NK-92 (cell line): ENCODE results near the gene AKAP8.
"Not testable (repeated sequence)": the region's sequence is repeated elsewhere in the genome, so short reads cannot be mapped to it uniquely, and the experiment has no call there.

Experiments used
- DNase-seq: peaks from one replicate; lab custom pipeline; 2025; ENCODE audit not compliant: unreplicated experiment; lab: John Stamatoyannopoulos, UW

AKAP8 gene

GRCh38 chr19:15335992-15336391 is 43.6 kb downstream of the AKAP8 start:
- not testable (repeated sequence) for DNase-seq

- no peak for DNase-seq
Observed at GRCh38 chr19:15332311-15332996, 47.1 kb downstream of the AKAP8 start, which contains the start of gene BRD4. TSS of gene BRD4 (minus strand) at chr19:15332539. CDS start at chr19:15273099, 59,440 bp downstream.

- DNase-seq, result no peak
Observed at GRCh38 chr19:15331419-15332310, 47.9 kb downstream of the AKAP8 start.

DNA sequence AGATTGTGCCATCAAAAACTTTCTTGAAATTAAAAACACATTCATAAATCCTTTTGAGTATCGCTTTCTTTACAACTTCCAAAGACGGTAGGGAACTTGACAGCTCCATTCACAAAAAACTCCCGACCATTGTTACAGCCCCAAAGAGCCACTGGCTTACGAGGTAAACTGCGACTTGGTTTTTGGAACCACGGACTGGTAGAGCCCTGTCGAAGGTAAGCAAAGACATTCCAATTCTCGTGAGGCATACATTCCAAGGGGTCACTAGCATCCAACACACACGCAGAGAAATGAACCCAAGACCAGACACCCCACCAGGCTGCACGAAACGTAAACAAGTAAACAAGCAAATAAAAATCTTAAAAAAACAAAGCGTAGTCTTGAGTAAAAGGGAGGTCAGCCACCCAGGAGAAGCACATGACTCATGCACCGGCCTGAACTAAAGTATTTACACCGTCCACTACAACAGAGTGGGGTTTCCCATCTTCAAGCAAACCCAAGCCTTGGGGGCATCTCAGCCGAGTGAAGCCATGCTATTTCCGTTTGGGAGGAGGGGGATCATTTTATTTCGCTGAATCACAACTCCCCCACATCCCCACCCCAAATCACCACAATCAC is 48.7 kb downstream of the AKAP8 start:
- DNase-seq, result no peak

DNA sequence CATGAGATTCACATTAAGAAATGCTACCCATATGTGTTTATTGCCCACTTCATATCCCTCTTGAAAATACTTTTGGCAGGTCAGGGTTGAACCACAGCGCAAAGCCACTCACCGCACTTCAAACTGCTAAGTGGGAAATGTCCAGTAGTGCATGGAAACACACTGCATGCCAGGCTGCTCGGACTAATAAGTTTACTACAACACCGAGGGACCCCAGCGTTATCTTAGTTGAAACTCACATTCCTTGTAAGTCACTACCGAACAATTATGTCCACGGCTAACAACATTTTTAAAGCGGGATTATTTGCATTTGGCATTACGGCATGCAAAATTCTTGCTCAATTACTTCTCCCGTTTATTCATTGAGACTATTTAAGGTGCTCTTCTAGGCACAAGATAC is 51.3 kb downstream of the AKAP8 start:
- DNase-seq, result no peak

DNA sequence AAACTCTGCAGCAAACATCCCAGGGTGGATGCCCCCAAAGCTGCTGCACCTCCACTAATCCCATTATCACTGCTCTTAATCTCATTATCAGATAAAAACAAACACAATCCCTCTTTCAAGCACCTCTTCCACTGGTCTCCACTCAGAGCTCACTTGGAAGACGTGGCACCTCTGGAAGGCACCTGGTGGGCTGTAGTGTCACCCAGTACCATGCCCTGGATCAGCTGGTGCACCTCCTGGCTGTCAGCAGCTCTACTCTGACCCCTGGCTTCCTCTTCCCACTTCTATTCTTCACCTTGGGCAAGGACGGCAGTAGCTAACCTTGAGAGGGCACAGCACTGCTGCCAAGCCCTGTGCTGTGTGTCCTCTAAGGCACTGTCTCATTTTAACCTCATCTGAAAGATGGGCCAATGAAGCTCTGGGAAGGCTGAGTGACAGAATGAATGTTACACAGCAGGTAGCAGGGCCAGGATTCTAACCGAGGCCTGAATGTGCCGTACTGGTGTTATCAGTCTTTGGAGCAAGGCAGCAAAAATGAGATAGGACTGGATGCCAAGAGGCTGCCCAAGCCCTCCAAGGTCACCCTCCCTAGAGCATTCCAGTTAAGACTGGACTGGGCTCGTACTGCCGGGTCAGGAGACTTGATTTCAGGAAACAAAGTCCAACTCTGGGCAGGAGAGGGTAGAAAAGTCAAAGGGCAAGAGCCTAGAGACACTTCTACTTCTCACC is 54.6 kb downstream of the AKAP8 start:
- no peak for DNase-seq

- no peak for DNase-seq
Observed at GRCh38 chr19:15323496-15324235, 55.9 kb downstream of the AKAP8 start.

GRCh38 chr19:15321739-15322138 is 57.8 kb downstream of the AKAP8 start:
- no peak for DNase-seq

DNA sequence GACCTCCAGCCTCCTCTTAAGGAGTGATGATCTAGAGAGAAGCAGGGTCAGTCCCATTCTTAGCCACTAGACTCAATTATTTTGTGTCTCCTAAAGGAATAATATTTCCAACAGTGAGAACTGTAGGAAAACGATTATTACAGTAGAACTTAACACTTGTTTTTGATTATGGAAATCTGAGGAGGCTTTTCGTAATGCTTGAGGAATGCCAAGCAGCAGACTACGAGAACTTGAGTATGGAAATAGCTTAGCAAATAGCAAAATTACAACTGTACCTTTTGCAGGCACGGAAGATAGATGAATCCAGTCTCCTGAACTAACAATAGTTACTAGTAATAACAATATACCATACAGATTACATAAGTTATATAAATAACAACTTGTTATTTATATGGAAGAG is 59.5 kb downstream of the AKAP8 start:
- DNase-seq, result no peak

- DNase-seq, result no peak
Observed at GRCh38 chr19:15318241-15318691, 61.3 kb downstream of the AKAP8 start.

DNA sequence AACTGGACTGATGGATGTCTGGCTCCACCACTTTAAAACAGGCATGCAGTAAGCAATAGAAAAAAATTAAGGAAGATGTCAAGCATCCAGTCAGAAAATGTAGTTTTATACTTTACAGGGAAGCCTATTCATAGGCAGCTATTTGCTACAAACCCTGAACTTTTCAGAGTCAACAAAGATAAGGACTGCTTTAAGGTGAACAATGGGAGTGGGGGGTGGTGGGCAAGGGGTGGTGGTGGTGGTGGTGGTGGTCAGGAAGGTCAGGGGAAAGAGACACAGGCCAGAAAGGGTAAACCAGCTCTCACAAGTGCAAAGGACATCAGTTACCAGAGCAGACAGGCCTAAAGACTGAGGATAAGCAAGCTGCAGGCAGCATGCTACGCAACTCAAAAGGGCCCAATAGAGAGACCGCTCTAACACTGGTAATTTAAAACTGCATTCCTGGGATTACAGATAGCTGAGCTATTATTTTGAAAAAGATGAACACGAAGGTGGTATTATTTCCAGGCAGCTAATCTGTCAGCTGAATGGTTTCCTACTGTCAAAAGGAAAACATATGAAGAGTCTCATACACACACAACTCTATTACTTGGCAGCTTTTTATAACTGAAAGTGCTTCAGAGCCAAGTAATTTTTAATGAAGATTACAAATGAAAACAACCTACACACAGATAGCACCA is 62.1 kb downstream of the AKAP8 start:
- no peak for DNase-seq

GRCh38 chr19:15316498-15316897 is 63.1 kb downstream of the AKAP8 start:
- DNase-seq, result no peak

GRCh38 chr19:15315101-15315500 is 64.5 kb downstream of the AKAP8 start:
- DNase-seq, result no peak

GRCh38 chr19:15313649-15314279 is 65.8 kb downstream of the AKAP8 start:
- no peak for DNase-seq

- no peak for DNase-seq
Observed at GRCh38 chr19:15307169-15307568, 72.4 kb downstream of the AKAP8 start.

DNA sequence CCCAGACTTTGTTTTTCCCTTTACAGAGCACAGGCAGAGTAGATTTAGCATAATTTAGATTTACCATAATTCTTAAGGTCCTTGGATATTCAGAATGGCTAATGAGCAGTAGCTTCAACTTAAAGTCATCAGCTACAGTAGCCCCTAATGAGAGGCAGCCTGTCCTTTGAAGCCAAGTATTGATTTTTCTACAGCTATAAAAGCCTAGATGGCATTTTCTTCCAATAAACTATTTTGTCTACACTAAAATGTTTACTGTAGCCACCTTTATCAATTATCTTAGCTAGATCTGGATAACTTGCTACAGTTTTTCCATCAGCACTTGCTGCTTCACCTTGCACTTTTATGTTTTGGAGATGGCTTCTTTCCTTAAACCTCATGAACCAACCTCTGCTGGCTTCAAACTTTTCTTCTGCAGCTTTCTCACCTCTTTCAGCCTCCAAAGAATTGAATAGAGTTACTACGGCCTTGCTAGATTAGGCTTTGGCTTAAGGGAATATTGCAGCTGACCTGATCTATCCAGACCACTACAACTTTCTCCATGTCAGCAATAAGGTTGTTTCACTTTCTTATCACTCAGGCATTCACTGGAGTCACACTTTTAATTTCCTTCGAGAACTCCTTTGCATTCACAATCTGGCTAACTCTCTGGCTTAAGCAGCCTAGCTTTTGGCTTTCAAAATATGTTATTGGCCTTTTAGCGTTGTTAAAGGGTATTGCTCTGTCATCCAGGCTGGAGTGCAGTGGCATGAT is 73.8 kb downstream of the AKAP8 start:
- DNase-seq, result no peak

DNA sequence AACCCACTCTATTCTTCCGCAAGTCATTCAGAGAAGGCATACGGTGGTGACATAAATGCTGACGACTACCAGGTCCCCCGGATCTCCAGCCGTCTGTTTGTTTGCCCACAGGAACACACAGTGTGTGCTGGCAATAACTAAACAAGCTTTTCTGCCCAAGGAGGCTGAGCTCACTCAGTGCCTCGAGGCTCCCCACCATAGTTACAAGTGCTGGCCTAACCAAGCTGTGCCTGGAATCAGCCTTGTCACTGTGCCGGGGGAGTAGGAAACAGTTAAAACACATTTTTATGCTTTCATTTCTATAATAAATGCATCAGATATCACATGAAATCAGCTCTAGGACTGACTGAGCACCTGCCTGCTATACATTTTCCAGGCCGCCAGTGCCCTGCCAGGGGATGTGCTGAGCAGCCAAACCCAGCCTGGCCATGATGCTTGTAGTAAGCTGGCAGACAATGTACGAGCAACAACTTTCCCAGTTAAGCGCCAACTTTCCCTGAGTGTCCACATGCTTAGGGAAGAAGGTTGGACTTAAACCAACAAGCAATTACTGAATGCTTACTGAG is 75.4 kb downstream of the AKAP8 start:
- DNase-seq, result no peak
